ENCODE results near the gene SETBP1.

DNA sequence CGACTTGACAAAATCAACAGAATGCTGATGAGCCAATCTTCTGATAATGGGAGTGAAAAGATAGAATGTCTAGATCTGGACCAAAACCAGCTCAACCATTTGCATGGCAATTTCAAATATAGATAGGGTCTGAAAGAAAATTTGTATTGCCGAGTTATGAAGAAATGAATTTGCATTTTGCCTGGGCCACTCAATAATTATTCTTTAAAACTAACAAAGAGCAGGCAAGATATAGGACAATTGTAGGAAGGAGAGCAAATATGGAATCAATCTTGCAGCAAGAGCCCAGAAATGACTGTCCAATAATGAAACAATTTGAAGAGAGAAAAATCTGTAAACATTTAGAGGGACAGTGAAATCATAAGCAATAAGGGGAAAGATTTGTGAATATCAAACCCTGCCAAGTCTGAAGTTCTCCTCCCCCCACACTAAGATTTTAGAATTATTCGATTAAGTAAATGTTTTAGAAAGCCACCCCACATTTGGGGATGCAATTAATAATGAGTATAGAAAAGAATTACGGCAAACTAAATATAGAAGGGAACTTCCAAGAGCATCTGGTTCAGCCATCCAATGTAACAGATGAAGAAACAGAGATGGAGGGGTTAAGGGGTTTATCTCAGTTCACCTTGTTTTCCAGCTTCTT, 377.4 kb downstream of the SETBP1 start:
- TF ChIP-seq, protein P1, sequence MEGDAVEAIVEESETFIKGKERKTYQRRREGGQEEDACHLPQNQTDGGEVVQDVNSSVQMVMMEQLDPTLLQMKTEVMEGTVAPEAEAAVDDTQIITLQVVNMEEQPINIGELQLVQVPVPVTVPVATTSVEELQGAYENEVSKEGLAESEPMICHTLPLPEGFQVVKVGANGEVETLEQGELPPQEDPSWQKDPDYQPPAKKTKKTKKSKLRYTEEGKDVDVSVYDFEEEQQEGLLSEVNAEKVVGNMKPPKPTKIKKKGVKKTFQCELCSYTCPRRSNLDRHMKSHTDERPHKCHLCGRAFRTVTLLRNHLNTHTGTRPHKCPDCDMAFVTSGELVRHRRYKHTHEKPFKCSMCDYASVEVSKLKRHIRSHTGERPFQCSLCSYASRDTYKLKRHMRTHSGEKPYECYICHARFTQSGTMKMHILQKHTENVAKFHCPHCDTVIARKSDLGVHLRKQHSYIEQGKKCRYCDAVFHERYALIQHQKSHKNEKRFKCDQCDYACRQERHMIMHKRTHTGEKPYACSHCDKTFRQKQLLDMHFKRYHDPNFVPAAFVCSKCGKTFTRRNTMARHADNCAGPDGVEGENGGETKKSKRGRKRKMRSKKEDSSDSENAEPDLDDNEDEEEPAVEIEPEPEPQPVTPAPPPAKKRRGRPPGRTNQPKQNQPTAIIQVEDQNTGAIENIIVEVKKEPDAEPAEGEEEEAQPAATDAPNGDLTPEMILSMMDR (IDR thresholded peaks at IDR 0.05) = no peak
- no peak for TF ChIP-seq EZH2 (IDR thresholded peaks at IDR 0.05)
- no peak for TF ChIP-seq EZH2phosphoT487 (IDR thresholded peaks at IDR 0.05)

Data from neural progenitor cell (in vitro differentiated cells).